CD4-positive, alpha-beta memory T cell (primary cell): ENCODE results near the gene DYNC1H1. TPM values are rescaled to one million over a fixed set of nuclear protein-coding genes. Genes with fewer than 3 reads are reported as not detected.

ENCODE experiments used
- CTCF ChIA-PET: fragments of 350-600 bp; sonication (Branson Sonifier 250); formaldehyde crosslinking; loops from one replicate; lab custom pipeline; 2021; ENCODE audit warnings: inconsistent platforms; ENCODE audit not compliant: partially characterized antibody; lab: Charles Lee
- POLR2A ChIA-PET: fragments of 350-600 bp; sonication (Branson Sonifier 250); formaldehyde crosslinking; loops from one replicate; lab custom pipeline; 2021; ENCODE audit not compliant: partially characterized antibody; lab: Charles Lee
- DNase-seq, 5 donors: peaks; one replicate each; pipeline versions ENCODE4 v3.0.0 to v3.0.0-alpha.2; 2020 to 2022; ENCODE audit warnings: mixed read lengths in 1 of 5
- H3K27ac ChIP-seq: one replicate; pipeline ENCODE4 v1.7.0; 2013; ENCODE audit warnings: low read depth, low read length
- H3K27me3 ChIP-seq: 2 replicates; pipeline ENCODE4 v1.7.0; 2013; ENCODE audit warnings: mild to moderate bottlenecking, low read length, moderate library complexity; ENCODE audit not compliant: insufficient read depth
- H3K36me3 ChIP-seq: 2 replicates; pipeline ENCODE4 v1.7.0; 2013; ENCODE audit warnings: mild to moderate bottlenecking, low read length, moderate library complexity; ENCODE audit not compliant: insufficient read depth
- H3K4me1 ChIP-seq: 2 replicates; pipeline ENCODE4 v1.7.0; 2013; ENCODE audit warnings: mild to moderate bottlenecking, low read length, moderate library complexity; ENCODE audit not compliant: insufficient read depth
- H3K4me3 ChIP-seq, 2 donors: one replicate each; pipeline ENCODE4 v1.7.0; 2013; ENCODE audit warnings: low read length in 2 of 2, mild to moderate bottlenecking in 1 of 2
- H3K9me3 ChIP-seq, 2 donors: one replicate each; pipeline ENCODE4 v1.7.0; 2013; ENCODE audit warnings: low read length in 2 of 2, control low read depth in 1 of 2; ENCODE audit not compliant: control insufficient read depth in 1 of 2
- H3K27ac Mint-ChIP-seq, 7 donors: one replicate each; pipeline ENCODE4 v1.8.0; 2020 to 2021; ENCODE audit warnings: mixed read lengths in 7 of 7, mild to moderate bottlenecking in 6 of 7, inconsistent platforms in 3 of 7, moderate library complexity in 3 of 7
- H3K27me3 Mint-ChIP-seq, 2 donors: one replicate each; pipeline ENCODE4 v1.8.0; 2020 to 2021; ENCODE audit warnings: mixed read lengths in 2 of 2
- H3K36me3 Mint-ChIP-seq, 2 donors: one replicate each; pipeline ENCODE4 v1.8.0; 2020 to 2021; ENCODE audit warnings: mixed read lengths in 2 of 2, inconsistent platforms in 1 of 2, mild to moderate bottlenecking in 1 of 2
- H3K4me1 Mint-ChIP-seq, 4 donors: one replicate each; pipeline ENCODE4 v1.8.0; 2020 to 2021; ENCODE audit warnings: mixed read lengths in 4 of 4, mild to moderate bottlenecking in 1 of 4
- H3K4me3 Mint-ChIP-seq, 8 donors: one replicate each; pipeline ENCODE4 v1.8.0; 2020 to 2021; ENCODE audit warnings: mixed read lengths in 8 of 8, mild to moderate bottlenecking in 7 of 8, moderate library complexity in 6 of 8, inconsistent platforms in 3 of 8
- H3K9me3 Mint-ChIP-seq, 8 donors: one replicate each; pipeline ENCODE4 v1.8.0; 2020 to 2021; ENCODE audit warnings: mixed read lengths in 8 of 8, mild to moderate bottlenecking in 5 of 8, inconsistent platforms in 3 of 8, moderate library complexity in 1 of 8
- intact Hi-C: fragments of 100-400 bp; cut with micrococcal nuclease; formaldehyde crosslinking; loops from one replicate; pipeline ENCODE4 v1.15.1; 2023
- polyA plus RNA-seq, 2 donors: library from polyadenylated mRNA; unstranded; fragments of 300-500 nt; fragmentation: Illumina TruSeq; gene quantifications; one replicate each; pipeline ENCODE4 v1.2.3, GENCODE V29; 2021
- total RNA-seq, 2 experiments: library from RNA; stranded (reverse); gene quantifications; one replicate each; pipeline ENCODE4 v1.2.3, GENCODE V29; 2021

The DYNC1H1 gene
- total and polyA plus RNA-seq, 4 experiments from 2014 or later, result 19.6 to 318 (median 188) TPM

DNA sequence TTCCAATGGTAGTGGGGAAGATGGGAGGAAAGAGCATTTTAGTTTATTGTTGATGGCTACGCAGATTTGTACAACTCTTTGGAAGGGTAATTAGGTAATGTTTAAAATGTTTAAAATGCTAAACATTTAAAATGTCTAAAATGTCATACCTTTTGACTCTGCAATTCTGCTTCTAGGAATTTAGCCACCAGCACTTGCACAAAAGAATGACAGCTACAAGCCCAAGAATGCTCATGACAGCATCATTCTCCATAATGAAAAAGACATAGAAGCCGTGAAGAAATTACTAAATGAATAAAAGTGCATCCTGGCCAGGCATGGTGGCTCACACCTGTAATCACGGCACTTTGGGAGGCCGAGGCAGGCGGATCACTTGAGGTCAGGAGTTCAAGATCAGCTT is 19.9 kb upstream of the DYNC1H1 start:
- DNase-seq, result no peak
- Histone ChIP-seq H3K27me3 (peaks cover 5% of the 10 kb centered on the region), H3K4me3 (no peak overlapping the region), H3K4me1 (peaks cover 13% of the 10 kb centered on the region), H3K36me3 (no peaks in the 10 kb centered on the region), H3K9me3 (no peaks in the 10 kb centered on the region), H3K27ac (no peak overlapping the region)
- Mint-ChIP-seq H3K36me3 (peaks cover 0 to 12% of the 10 kb centered on the region in 2 donors), H3K4me1 (peaks cover 6 to 25% (median 17%) of the 10 kb centered on the region in 4 donors), H3K27ac (no peak overlapping the region), H3K9me3 (no peaks in the 10 kb centered on the region), H3K4me3 (no peak overlapping the region), H3K27me3 (peaks cover 20 to 30% of the 10 kb centered on the region in 2 donors)
- intact Hi-C loops, result no loop called here
- ChIA-PET CTCF (no interaction called here), POLR2A (interaction anchor here (1.1 to 1.4 kb wide), 2 partner anchors 15 to 19 kb away, joined by 3 to 5 read pairs; no protein-coding TSS in a partner anchor)

- Mint-ChIP-seq H3K9me3 (no peaks in the 10 kb centered on the region), H3K4me3 (peak overlapping the region in 2 of 8 donors; percentile 7 to 59), H3K27ac (peak overlapping the region in 4 of 7 donors; percentile 13 to 75 (median 48)), H3K36me3 (peaks cover 0 to 12% of the 10 kb centered on the region in 2 donors), H3K27me3 (peaks cover 20 to 30% of the 10 kb centered on the region in 2 donors), H3K4me1 (peaks cover 6 to 27% (median 18%) of the 10 kb centered on the region in 4 donors)
- no peaks in the 10 kb centered on the region for H3K36me3 ChIP-seq
- POLR2A ChIA-PET, result interaction anchor here (1.1 kb wide), 1 partner anchor 20 kb away, joined by 3 read pairs; no protein-coding TSS in a partner anchor
- no peak for DNase-seq
- peaks cover 13% of the 10 kb centered on the region for H3K4me1 ChIP-seq
- no peak overlapping the region for H3K4me3 ChIP-seq
- intact Hi-C loops, result loop anchor here (5.0 kb wide), 1 partner anchor 372 kb away; the partner anchor contains the start of gene ZNF839
- CTCF ChIA-PET, result no interaction called here
- H3K27me3 ChIP-seq, result peaks cover 5% of the 10 kb centered on the region
- H3K9me3 ChIP-seq, result no peaks in the 10 kb centered on the region
- H3K27ac ChIP-seq, result no peak overlapping the region
These were observed 19.2 kb upstream of the DYNC1H1 start for GRCh38 chr14:101945171-101945570.

DNA sequence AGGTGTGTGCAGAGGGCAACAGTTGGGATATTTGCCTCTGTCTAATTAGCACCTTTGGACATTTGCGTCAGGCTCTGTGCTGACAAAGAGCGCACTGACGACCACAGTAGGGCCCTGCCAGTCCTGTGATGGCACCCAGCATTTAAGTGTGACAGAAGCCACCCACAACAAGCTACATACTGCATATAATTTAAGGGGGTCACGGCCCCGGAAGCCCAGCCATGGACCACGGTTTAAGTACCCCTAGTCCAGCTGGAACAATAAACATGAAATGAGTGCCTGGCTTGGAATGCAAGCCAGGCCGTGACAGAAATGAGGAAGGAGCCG is 16.8 kb upstream of the DYNC1H1 start:
- peak overlapping the region; percentile 99 to 100 (median 100) for H3K27ac Mint-ChIP-seq
- H3K36me3 ChIP-seq, result no peaks in the 10 kb centered on the region
- peaks cover 0 to 12% of the 10 kb centered on the region in 2 donors for H3K36me3 Mint-ChIP-seq
- peak overlapping the region; percentile 94 for H3K27ac ChIP-seq
- POLR2A ChIA-PET, result interaction anchor here (0.8 to 4.2 kb wide), 7 partner anchors 18 to 415 kb away, joined by 3 to 32 read pairs (median 4); partner anchors contain the start of genes CINP, DYNC1H1 and TECPR2
- H3K4me1 Mint-ChIP-seq, result peaks cover 6 to 31% (median 21%) of the 10 kb centered on the region in 4 donors
- H3K4me3 ChIP-seq, result peak overlapping the region; percentile 87 to 98
- intact Hi-C loops, result loop anchor here (5.0 kb wide), 1 partner anchor 370 kb away; the partner anchor contains the start of gene ZNF839
- peak overlapping the region; percentile 92 to 99 (median 96) for H3K4me3 Mint-ChIP-seq
- DNase-seq, result no peak
- no peaks in the 10 kb centered on the region for H3K9me3 Mint-ChIP-seq
- H3K27me3 Mint-ChIP-seq, result peaks cover 11 to 19% of the 10 kb centered on the region in 2 donors
- peaks cover 5% of the 10 kb centered on the region for H3K27me3 ChIP-seq
- peaks cover 13% of the 10 kb centered on the region for H3K4me1 ChIP-seq
- H3K9me3 ChIP-seq, result no peaks in the 10 kb centered on the region
- CTCF ChIA-PET, result interaction anchor here (1.6 to 1.9 kb wide), 2 partner anchors 132 to 177 kb away, joined by 3 to 8 read pairs; no protein-coding TSS in a partner anchor

- Mint-ChIP-seq H3K4me1 (peaks cover 6 to 31% (median 21%) of the 10 kb centered on the region in 4 donors), H3K27ac (peak overlapping the region; percentile 99 to 100 (median 100)), H3K27me3 (peaks cover 9 to 16% of the 10 kb centered on the region in 2 donors), H3K4me3 (peak overlapping the region; percentile 92 to 99 (median 96)), H3K9me3 (no peaks in the 10 kb centered on the region), H3K36me3 (peaks cover 0 to 12% of the 10 kb centered on the region in 2 donors)
- Histone ChIP-seq H3K27ac (peak overlapping the region; percentile 94), H3K36me3 (no peaks in the 10 kb centered on the region), H3K9me3 (no peaks in the 10 kb centered on the region), H3K4me3 (peak overlapping the region; percentile 87 to 98), H3K27me3 (peaks cover 5% of the 10 kb centered on the region), H3K4me1 (peaks cover 13% of the 10 kb centered on the region)
- ChIA-PET POLR2A (interaction anchor here (0.5 to 4.2 kb wide), 25 partner anchors 12 to 414 kb away, joined by 3 to 32 read pairs (median 4); partner anchors contain the start of genes CINP, DYNC1H1 and TECPR2), CTCF (interaction anchor here (0.9 to 1.9 kb wide), 7 partner anchors 11 to 241 kb away, joined by 3 to 8 read pairs (median 4); partner anchors contain the start of gene DYNC1H1)
- peak; percentile 99 to 100 (median 100) for DNase-seq
- intact Hi-C loops, result loop anchor here (1.0 to 5.0 kb wide), 9 partner anchors 16 to 644 kb away; partner anchors contain the start of genes DYNC1H1, HSP90AA1, MOK and RCOR1
These were observed 16.3 kb upstream of the DYNC1H1 start for GRCh38 chr14:101947904-101948665.

- Mint-ChIP-seq H3K36me3 (peaks cover 0 to 12% of the 10 kb centered on the region in 2 donors), H3K9me3 (no peaks in the 10 kb centered on the region)
These were observed 15.6 kb upstream of the DYNC1H1 start for GRCh38 chr14:101948666-101949216.

GRCh38 chr14:101950100-101950499 is 14.3 kb upstream of the DYNC1H1 start:
- intact Hi-C loops, result no loop called here
- CTCF ChIA-PET, result interaction anchor here (1.5 to 2.5 kb wide), 2 partner anchors 10 to 364 kb away, joined by 3 to 8 read pairs; no protein-coding TSS in a partner anchor
- Mint-ChIP-seq H3K27me3 (peaks cover 3 to 10% of the 10 kb centered on the region in 2 donors), H3K36me3 (peaks cover 0 to 12% of the 10 kb centered on the region in 2 donors), H3K27ac (peak overlapping the region in 1 of 7 donors; percentile 99), H3K4me1 (peaks cover 6 to 31% (median 21%) of the 10 kb centered on the region in 4 donors), H3K4me3 (peak overlapping the region in 3 of 8 donors; percentile 27 to 54 (median 52)), H3K9me3 (no peaks in the 10 kb centered on the region)
- Histone ChIP-seq H3K4me1 (peaks cover 13% of the 10 kb centered on the region), H3K36me3 (no peaks in the 10 kb centered on the region), H3K9me3 (no peaks in the 10 kb centered on the region), H3K4me3 (no peak overlapping the region), H3K27ac (no peak overlapping the region), H3K27me3 (peaks cover 5% of the 10 kb centered on the region)
- DNase-seq, result no peak
- POLR2A ChIA-PET, result interaction anchor here (0.7 to 4.2 kb wide), 2 partner anchors 15 to 159 kb away, joined by 3 to 32 read pairs; partner anchors contain the start of gene DYNC1H1

More at GRCh38 chr14:101948666-101949216, 15.6 kb upstream of the DYNC1H1 start:
- peak overlapping the region; percentile 94 for H3K27ac ChIP-seq
- peak overlapping the region; percentile 92 to 99 (median 96) for H3K4me3 Mint-ChIP-seq
- peaks cover 6 to 31% (median 21%) of the 10 kb centered on the region in 4 donors for H3K4me1 Mint-ChIP-seq
- H3K36me3 ChIP-seq, result no peaks in the 10 kb centered on the region
- ChIA-PET POLR2A (interaction anchor here (0.6 to 4.2 kb wide), 21 partner anchors 13 to 414 kb away, joined by 3 to 32 read pairs (median 4); partner anchors contain the start of genes CINP, DYNC1H1 and TECPR2), CTCF (interaction anchor here (0.9 to 1.6 kb wide), 6 partner anchors 10 to 241 kb away, joined by 3 to 6 read pairs (median 4); partner anchors contain the start of gene DYNC1H1)
- H3K4me3 ChIP-seq, result peak overlapping the region; percentile 63 to 87
- H3K9me3 ChIP-seq, result no peaks in the 10 kb centered on the region
- intact Hi-C loops, result loop anchor here (1.0 to 5.0 kb wide), 9 partner anchors 16 to 644 kb away; partner anchors contain the start of genes DYNC1H1, HSP90AA1, MOK and RCOR1
- DNase-seq, result no peak
- H3K27me3 Mint-ChIP-seq, result peaks cover 3 to 14% of the 10 kb centered on the region in 2 donors
- peaks cover 13% of the 10 kb centered on the region for H3K4me1 ChIP-seq
- peak overlapping the region; percentile 99 to 100 (median 100) for H3K27ac Mint-ChIP-seq
- peaks cover 5% of the 10 kb centered on the region for H3K27me3 ChIP-seq
